ENCODE measurements around the gene IL20.

The IL20 gene

GRCh38 chr1:206864939-206865671 is at the start of gene IL20:
IL20 (plus strand) TSS chr1:206865623; CDS start chr1:206865853, 230 bp downstream.
- DNase-seq: peak; percentile 84

GRCh38 chr1:206816390-206817287 is 48.8 kb upstream of the IL20 start:
- peak; percentile 34 for DNase-seq

- DNase-seq: no peak
Observed at GRCh38 chr1:206821493-206821892, 43.9 kb upstream of the IL20 start.

- peak; percentile 17 for DNase-seq
Observed at GRCh38 chr1:206823727-206824126, 41.7 kb upstream of the IL20 start.

- DNase-seq: peak; percentile 49
Observed at GRCh38 chr1:206824331-206824730, 41.1 kb upstream of the IL20 start.

GRCh38 chr1:206826394-206826793 is 39.0 kb upstream of the IL20 start:
- no peak for DNase-seq

- no peak for DNase-seq
Observed at GRCh38 chr1:206828061-206828460, 37.4 kb upstream of the IL20 start.

GRCh38 chr1:206828765-206829164 is 36.7 kb upstream of the IL20 start:
- DNase-seq: no peak

- no peak for DNase-seq
Observed at GRCh38 chr1:206829282-206829681, 36.1 kb upstream of the IL20 start.

GRCh38 chr1:206829875-206830274 is 35.5 kb upstream of the IL20 start:
- peak; percentile 29 for DNase-seq

- peak; percentile 56 for DNase-seq
Observed at GRCh38 chr1:206831650-206832049, 33.8 kb upstream of the IL20 start.

GRCh38 chr1:206832352-206832880 is 33.0 kb upstream of the IL20 start:
- peak; percentile 52 for DNase-seq

- DNase-seq: peak; percentile 74
Observed at GRCh38 chr1:206833106-206833680, 32.2 kb upstream of the IL20 start.

- DNase-seq: no peak
Observed at GRCh38 chr1:206833801-206834200, 31.6 kb upstream of the IL20 start.

GRCh38 chr1:206834217-206834616 is 31.2 kb upstream of the IL20 start:
- DNase-seq: no peak

- DNase-seq: peak; percentile 95
Observed at GRCh38 chr1:206834711-206835110, 30.7 kb upstream of the IL20 start.

GRCh38 chr1:206835186-206835585 is 30.2 kb upstream of the IL20 start:
- DNase-seq: no peak

GRCh38 chr1:206836111-206836510 is 29.3 kb upstream of the IL20 start:
- no peak for DNase-seq

GRCh38 chr1:206839006-206839560 is 26.3 kb upstream of the IL20 start:
- no peak for DNase-seq

- no peak for DNase-seq
Observed at GRCh38 chr1:206839857-206840256, 25.6 kb upstream of the IL20 start.

- no peak for DNase-seq
Observed at GRCh38 chr1:206841609-206842323, 23.7 kb upstream of the IL20 start.

GRCh38 chr1:206842854-206843253 is 22.6 kb upstream of the IL20 start:
- no peak for DNase-seq

All from suppressor macrophage treated with lipopolysaccharide for 4 hours (primary cell).